Activated CD4-positive, alpha-beta T cell treated with anti-CD3 and anti-CD28 coated beads, Interleukin-2, amount 10 ng/mL, durations not matched to agents 7 days and 5 days (primary cell): ENCODE measurements around the gene FHIT. TPM values are rescaled to one million over a fixed set of nuclear protein-coding genes. Genes with fewer than 3 reads are reported as not detected.

ENCODE experiments used
- CTCF ChIA-PET: fragments of 350-600 bp; sonication (Branson Sonifier 250); formaldehyde crosslinking; loops from one replicate; lab custom pipeline; 2021; ENCODE audit warnings: antibody characterized with exemption; lab: Charles Lee
- POLR2A ChIA-PET: fragments of 350-600 bp; sonication (Branson Sonifier 250); formaldehyde crosslinking; loops from one replicate; lab custom pipeline; 2021; ENCODE audit warnings: antibody characterized with exemption; lab: Charles Lee
- DNase-seq: peaks from one replicate; pipeline ENCODE4 v3.0.0-alpha.2; 2020
- H3K27ac Mint-ChIP-seq: one replicate; pipeline ENCODE4 v1.8.0; 2021; ENCODE audit warnings: mild to moderate bottlenecking, moderate library complexity, mixed read lengths
- H3K27me3 Mint-ChIP-seq: one replicate; pipeline ENCODE4 v1.8.0; 2021; ENCODE audit warnings: mixed read lengths
- H3K36me3 Mint-ChIP-seq: one replicate; pipeline ENCODE4 v1.8.0; 2021; ENCODE audit warnings: low read depth, mixed read lengths
- H3K4me1 Mint-ChIP-seq: one replicate; pipeline ENCODE4 v1.8.0; 2021; ENCODE audit warnings: mixed read lengths
- H3K4me3 Mint-ChIP-seq: one replicate; pipeline ENCODE4 v1.8.0; 2021; ENCODE audit warnings: mild to moderate bottlenecking, moderate library complexity, mixed read lengths
- H3K9me3 Mint-ChIP-seq: one replicate; pipeline ENCODE4 v1.8.0; 2021; ENCODE audit warnings: mixed read lengths
- total RNA-seq, 2 experiments: library from RNA; stranded (reverse); gene quantifications; one replicate each; pipeline ENCODE4 v1.2.3, GENCODE V29; 2021

The FHIT gene
- total RNA-seq, 2 experiments from 2014 or later, result 39.4 to 41.2 TPM

DNA sequence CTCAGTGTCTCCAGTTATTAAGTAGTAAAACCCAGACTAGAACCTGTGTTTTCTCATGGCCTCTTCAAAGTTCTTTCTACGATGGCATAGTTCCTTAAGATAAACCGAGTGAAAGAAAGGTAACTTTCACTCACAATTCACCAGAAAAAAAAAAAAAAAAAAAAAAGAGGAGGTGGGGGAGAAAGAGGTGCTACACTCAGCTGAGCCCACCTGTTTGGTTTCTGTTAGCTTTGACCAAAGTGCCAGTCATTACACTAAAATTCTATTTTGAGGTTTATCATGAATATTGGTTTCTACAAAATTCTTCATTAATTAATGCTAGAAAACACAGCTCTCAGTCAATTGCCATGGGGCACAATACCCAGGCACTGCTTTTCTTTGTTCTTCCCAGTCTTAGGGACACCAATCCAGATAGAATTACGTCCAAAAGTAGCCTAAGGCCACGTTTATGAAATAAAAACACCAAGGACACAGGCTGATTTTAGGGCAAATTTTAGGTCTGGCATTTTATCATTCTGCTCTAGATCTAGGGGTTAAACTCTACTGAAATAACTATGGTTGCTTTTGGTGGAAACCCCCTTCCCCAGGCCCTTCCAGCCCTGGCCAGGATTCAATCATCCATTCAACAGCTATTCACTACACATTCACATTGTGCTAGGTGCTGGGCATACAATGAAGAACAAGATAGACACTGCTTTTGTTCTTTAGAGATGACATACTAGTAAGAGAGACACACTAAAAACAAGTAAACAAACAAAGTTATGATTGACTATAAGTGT lies 1097.8 kb downstream of the FHIT start:
- Mint-ChIP-seq H3K27me3 (no peaks in the 10 kb centered on the region), H3K9me3 (peaks cover 3% of the 10 kb centered on the region), H3K27ac (no peak overlapping the region), H3K36me3 (no peaks in the 10 kb centered on the region), H3K4me3 (no peak overlapping the region), H3K4me1 (no peaks in the 10 kb centered on the region)
- no peak for DNase-seq
- ChIA-PET POLR2A (no interaction called here), CTCF (no interaction called here)

DNA sequence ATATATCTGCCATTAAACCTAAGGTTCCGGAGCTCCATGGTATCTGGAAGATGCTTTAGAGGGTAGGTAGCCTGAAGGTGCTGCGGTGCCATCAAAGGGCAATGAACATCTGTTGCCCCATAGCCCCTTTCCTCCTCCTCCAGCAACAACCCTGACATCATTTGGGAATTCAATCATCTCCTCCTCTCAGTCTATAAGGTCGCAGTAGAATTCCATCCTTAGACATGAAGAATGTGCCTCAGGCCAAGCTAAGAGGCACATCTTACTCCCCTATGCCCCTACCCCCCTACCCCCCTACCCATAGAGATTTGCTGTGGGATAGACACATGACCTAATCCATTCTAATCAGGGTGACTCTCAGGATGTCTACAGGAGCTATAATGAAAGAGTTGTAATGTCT lies 1101.8 kb downstream of the FHIT start:
- Mint-ChIP-seq H3K27ac (no peak overlapping the region), H3K27me3 (no peaks in the 10 kb centered on the region), H3K4me3 (no peak overlapping the region), H3K9me3 (no peaks in the 10 kb centered on the region), H3K4me1 (peaks cover 13% of the 10 kb centered on the region), H3K36me3 (no peaks in the 10 kb centered on the region)
- ChIA-PET CTCF (interaction anchor here (0.6 kb wide), 1 partner anchor 49 kb away, joined by 3 read pairs; no protein-coding TSS in a partner anchor), POLR2A (no interaction called here)
- no peak for DNase-seq

DNA sequence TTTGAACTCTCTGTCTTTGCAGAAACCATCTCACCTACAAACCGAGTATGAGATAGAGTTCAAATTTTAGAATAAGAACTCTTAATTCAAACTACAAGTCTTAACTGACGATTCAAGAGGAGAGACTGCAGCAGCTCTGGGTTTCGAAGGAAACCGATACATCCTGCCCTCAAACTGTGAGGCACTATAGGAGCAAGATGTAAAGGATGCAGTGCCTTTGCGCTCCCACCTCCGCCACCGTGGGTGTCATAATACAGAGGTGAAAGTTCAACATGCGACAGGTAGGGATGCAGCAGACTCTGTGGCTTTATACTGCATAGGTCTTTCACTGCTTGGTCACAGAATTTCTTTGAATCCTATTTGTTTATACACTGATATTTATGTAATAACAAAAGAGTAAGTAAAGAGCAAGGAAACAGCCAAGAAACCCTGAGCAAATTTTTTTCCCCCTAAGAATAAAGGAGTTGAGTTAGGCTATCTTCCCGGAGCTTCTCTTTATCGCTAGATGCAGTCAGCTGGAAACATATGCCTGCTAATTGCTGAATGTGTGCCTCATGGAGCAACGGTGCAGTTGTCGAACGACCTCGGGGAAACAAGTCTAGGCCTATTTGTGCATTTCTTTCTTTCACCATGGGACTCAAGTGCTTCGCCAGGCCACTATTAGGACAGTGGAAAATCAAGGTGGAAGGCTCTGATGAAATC lies 1103.9 kb downstream of the FHIT start:
- no peak overlapping the region for H3K27ac Mint-ChIP-seq
- H3K4me1 Mint-ChIP-seq, result peaks cover 13% of the 10 kb centered on the region
- POLR2A ChIA-PET, result no interaction called here
- peak; percentile 27 for DNase-seq
- H3K4me3 Mint-ChIP-seq, result no peak overlapping the region
- no peaks in the 10 kb centered on the region for H3K27me3 Mint-ChIP-seq
- no peaks in the 10 kb centered on the region for H3K36me3 Mint-ChIP-seq
- H3K9me3 Mint-ChIP-seq, result no peaks in the 10 kb centered on the region
- CTCF ChIA-PET, result interaction anchor here (0.5 to 2.0 kb wide), 3 partner anchors 8 to 906 kb away, joined by 3 to 5 read pairs (median 4); no protein-coding TSS in a partner anchor

DNA sequence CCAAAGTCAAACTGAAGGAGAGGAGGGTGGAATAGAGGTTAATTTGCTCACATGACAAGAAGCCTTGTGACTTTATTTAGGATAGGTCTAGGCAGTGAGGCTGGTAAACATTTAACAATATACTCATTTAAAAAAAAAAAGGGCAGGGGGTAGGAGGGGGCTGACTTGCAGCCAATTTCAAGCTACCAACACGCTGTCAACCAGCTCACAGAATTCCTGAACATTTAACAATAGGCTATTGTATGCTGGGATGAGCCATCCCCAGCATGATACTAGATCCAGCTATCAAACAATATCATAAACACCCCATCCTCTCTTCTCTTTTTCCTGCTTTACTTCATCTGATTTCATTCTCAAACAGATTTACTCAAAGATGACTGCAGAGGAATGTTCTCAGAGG lies 1105.1 kb downstream of the FHIT start:
- CTCF ChIA-PET, result interaction anchor here (0.7 to 2.0 kb wide), 6 partner anchors 9 to 43 kb away, joined by 3 to 5 read pairs (median 3); no protein-coding TSS in a partner anchor

DNA sequence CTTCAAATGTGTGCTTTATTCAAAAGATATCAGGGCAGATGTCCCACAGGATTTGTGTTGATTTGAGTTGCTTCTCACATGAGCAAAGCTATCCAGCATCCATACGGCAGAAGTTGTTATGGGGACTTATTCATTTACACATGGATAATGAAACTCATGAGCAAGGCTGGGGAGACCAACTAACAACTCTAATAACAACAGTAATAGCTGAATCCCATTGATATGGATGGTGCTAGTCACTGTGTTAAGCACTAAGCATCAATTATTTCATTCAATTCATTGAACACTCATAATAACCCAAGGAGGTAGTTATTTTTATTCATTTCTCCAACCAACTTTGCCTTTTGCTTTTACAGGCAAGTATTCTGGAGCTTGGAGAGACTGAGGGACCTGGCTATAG lies 1107.2 kb downstream of the FHIT start:
- CTCF ChIA-PET, result no interaction called here
- Mint-ChIP-seq H3K4me3 (no peak overlapping the region), H3K9me3 (peaks cover 4% of the 10 kb centered on the region), H3K27me3 (no peaks in the 10 kb centered on the region), H3K4me1 (peaks cover 15% of the 10 kb centered on the region), H3K27ac (no peak overlapping the region), H3K36me3 (no peaks in the 10 kb centered on the region)
- DNase-seq, result no peak
- POLR2A ChIA-PET, result no interaction called here

More for the DNA sequence above, 1105.1 kb downstream of the FHIT start:
- Mint-ChIP-seq H3K27ac (no peak overlapping the region), H3K9me3 (no peaks in the 10 kb centered on the region), H3K27me3 (no peaks in the 10 kb centered on the region), H3K4me1 (peaks cover 13% of the 10 kb centered on the region), H3K36me3 (no peaks in the 10 kb centered on the region), H3K4me3 (no peak overlapping the region)
- no peak for DNase-seq
- POLR2A ChIA-PET, result no interaction called here

DNA sequence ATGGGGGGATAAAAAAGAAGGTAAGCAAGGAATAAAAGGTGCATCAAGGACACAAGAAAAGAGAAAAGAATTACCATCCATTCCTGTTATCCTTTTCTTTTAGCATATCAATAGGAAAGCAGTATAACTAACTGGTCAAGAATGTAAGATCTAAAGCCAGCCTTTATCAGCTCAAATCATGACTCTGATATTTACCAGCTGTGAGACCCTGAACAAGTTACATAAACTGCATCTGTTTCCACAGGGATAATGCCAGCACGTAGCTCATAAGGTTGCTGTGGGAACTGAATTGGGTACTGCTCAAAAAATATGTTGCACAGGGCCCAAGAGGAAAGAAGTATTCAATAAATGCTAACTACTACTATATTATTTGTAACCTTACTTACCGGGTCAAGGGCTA lies 1109.2 kb downstream of the FHIT start:
- Mint-ChIP-seq H3K27me3 (no peaks in the 10 kb centered on the region), H3K4me1 (peaks cover 8% of the 10 kb centered on the region), H3K4me3 (no peak overlapping the region), H3K27ac (no peak overlapping the region), H3K36me3 (no peaks in the 10 kb centered on the region), H3K9me3 (peaks cover 6% of the 10 kb centered on the region)
- ChIA-PET CTCF (interaction anchor here (0.6 kb wide), 1 partner anchor 36 kb away, joined by 3 read pairs; no protein-coding TSS in a partner anchor), POLR2A (no interaction called here)
- no peak for DNase-seq

DNA sequence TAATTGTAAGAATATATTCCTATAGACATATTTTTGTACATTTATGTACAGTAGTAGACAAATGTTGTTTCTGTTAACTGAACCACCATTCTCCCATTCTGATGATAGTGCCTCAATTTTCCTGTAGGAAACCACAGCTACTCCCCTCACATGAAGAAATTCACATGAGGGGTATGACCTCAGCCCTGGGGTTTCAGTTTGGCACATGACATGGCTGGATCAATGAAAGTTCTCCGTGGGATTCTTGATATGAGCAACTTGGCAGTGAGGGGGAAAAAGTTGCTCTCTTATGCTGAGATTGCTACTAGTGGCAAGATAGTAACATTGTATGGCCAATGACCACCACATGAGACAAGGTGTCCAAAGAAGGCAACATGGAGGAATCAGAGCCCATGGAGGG lies 1111.1 kb downstream of the FHIT start:
- Mint-ChIP-seq H3K27ac (no peak overlapping the region), H3K36me3 (no peaks in the 10 kb centered on the region), H3K9me3 (peaks cover 12% of the 10 kb centered on the region), H3K4me1 (peaks cover 3% of the 10 kb centered on the region), H3K4me3 (no peak overlapping the region), H3K27me3 (no peaks in the 10 kb centered on the region)
- no peak for DNase-seq
- ChIA-PET CTCF (interaction anchor here (0.9 kb wide), 1 partner anchor 41 kb away, joined by 3 read pairs; no protein-coding TSS in a partner anchor), POLR2A (no interaction called here)

DNA sequence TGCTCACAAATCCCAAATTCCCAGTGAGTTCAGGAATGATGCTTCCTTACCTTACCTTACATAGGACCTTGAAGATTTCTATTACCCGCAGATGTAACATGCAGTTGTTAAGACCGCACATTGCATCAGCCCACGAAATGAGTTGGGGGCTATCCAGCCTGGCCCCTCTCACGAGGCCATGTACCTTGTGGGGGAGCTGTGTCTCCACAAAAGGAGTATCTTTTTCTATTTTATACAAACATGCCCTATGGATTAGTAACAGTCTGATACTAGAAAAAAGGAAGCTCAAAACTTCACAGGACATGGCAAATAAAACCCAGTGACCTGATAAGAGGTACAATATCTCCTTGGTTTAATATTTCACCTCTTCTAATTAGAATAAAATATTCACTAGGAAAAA lies 1114.7 kb downstream of the FHIT start:
- no peak overlapping the region for H3K4me3 Mint-ChIP-seq
- no peaks in the 10 kb centered on the region for H3K27me3 Mint-ChIP-seq
- H3K27ac Mint-ChIP-seq, result no peak overlapping the region
- no peak for DNase-seq
- ChIA-PET POLR2A (no interaction called here), CTCF (interaction anchor here (0.6 to 1.2 kb wide), 3 partner anchors 9 to 39 kb away, joined by 3 to 7 read pairs (median 3); no protein-coding TSS in a partner anchor)
- peaks cover 17% of the 10 kb centered on the region for H3K9me3 Mint-ChIP-seq
- no peaks in the 10 kb centered on the region for H3K36me3 Mint-ChIP-seq
- H3K4me1 Mint-ChIP-seq, result peaks cover 3% of the 10 kb centered on the region

DNA sequence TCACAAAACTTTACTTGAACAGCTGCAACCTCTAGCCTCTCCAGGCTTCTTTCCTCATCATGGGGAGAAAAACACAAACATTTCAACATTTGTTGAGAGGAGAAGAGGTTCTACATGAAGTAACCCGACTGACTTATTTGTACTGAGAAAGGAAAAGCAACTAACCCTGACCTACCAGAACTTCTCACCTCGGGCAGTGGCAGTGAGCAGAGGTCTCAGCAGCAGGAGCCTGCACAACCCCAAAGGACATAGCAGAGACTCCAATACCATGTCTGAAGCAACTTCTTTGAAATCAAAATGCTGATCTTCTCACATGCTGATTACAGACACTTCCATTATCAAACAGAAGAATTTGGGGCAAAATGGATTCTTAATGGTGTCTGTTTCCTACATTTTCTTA lies 1115.8 kb downstream of the FHIT start:
- peaks cover 17% of the 10 kb centered on the region for H3K9me3 Mint-ChIP-seq
- no peaks in the 10 kb centered on the region for H3K27me3 Mint-ChIP-seq
- no peak for DNase-seq
- H3K27ac Mint-ChIP-seq, result no peak overlapping the region
- no peaks in the 10 kb centered on the region for H3K36me3 Mint-ChIP-seq
- H3K4me3 Mint-ChIP-seq, result no peak overlapping the region
- POLR2A ChIA-PET, result no interaction called here
- peaks cover 3% of the 10 kb centered on the region for H3K4me1 Mint-ChIP-seq
- CTCF ChIA-PET, result interaction anchor here (1.4 kb wide), 1 partner anchor 40 kb away, joined by 3 read pairs; no protein-coding TSS in a partner anchor

DNA sequence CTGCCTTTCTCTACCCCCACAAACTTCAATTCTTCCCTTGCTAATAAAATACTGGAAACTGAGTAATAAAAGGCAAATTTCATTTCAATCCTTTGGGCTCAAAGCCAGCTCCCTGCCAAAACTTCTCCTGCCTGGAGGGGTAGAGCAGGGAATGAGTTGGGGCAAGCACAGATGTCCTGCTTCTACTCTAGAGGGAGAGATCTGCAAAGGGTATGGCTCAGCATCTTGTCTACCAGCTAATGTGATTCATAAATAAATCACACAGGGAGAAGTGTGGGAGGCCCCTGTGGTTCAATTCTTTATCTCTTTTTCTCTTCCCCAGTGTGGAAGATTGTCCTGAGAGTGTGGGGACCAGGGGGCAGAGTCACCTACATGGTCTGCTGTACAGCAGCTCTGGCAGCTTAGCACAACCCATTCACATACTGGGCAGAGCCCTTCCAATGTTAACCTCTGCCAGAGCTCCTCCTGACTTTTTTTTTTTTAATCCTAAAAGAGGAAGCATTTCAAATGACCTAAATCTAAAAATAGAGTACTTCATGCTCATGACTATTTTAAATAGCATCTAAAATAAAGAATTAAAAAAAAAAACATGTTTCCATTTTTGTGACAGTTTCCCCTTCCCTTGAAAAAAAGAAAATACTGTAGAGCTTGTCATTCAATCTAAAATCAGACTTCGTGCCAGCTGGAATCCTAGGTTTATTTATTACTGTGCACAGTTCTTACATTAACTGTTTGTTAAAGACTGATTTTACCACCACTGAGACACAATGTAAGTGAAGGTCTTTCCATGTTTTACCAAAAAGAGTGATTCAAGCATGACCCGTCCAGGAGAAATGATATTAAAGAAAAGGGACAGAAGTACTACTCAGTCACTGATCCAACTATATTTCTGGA lies 1117.7 kb downstream of the FHIT start:
- Mint-ChIP-seq H3K27ac (no peak overlapping the region), H3K4me1 (no peaks in the 10 kb centered on the region), H3K36me3 (no peaks in the 10 kb centered on the region), H3K4me3 (no peak overlapping the region), H3K27me3 (no peaks in the 10 kb centered on the region), H3K9me3 (peaks cover 20% of the 10 kb centered on the region)
- POLR2A ChIA-PET, result no interaction called here
- CTCF ChIA-PET, result interaction anchor here (0.6 to 1.4 kb wide), 3 partner anchors 9 to 88 kb away, joined by 3 to 4 read pairs (median 4); no protein-coding TSS in a partner anchor
- no peak for DNase-seq

DNA sequence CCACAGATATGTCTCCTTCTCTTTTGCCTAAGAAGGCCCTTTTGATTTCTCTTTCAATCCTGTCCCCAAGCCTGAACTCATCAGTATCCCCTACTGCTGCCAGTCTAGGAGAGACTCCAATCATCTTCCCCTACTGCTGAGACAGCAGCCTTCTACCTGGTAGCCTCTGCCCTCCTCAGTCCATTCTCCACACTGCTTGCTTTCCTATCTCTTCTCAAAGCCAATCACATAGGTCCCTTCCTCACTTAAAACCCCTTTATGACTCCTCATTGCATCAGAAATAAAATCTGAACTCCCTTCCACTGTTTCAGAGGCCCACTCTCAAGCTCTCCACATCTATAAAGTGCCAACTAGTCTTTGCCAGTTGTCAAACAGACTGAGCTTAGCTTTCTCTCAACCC lies 1119.6 kb downstream of the FHIT start:
- H3K27ac Mint-ChIP-seq, result no peak overlapping the region

More for the DNA sequence above, 1119.6 kb downstream of the FHIT start:
- Mint-ChIP-seq H3K9me3 (peaks cover 23% of the 10 kb centered on the region), H3K36me3 (peaks cover 3% of the 10 kb centered on the region), H3K4me1 (no peaks in the 10 kb centered on the region), H3K27me3 (no peaks in the 10 kb centered on the region), H3K4me3 (no peak overlapping the region)
- no peak for DNase-seq
- POLR2A ChIA-PET, result no interaction called here
- CTCF ChIA-PET, result interaction anchor here (0.5 kb wide), 1 partner anchor 629 kb away, joined by 6 read pairs; no protein-coding TSS in a partner anchor
